Measurements from ENCODE around the gene NFYC.

The NFYC gene

GRCh38 chr1:40798366-40799281, 107.1 kb downstream of the NFYC start:
- DNase-seq (ENCODE audit: low read depth) = no peak

GRCh38 chr1:40799351-40799867, 107.9 kb downstream of the NFYC start:
- no peak for DNase-seq (ENCODE audit: low read depth)

- DNase-seq (ENCODE audit: low read depth) = no peak
Measured at GRCh38 chr1:40801742-40802077, 110.2 kb downstream of the NFYC start.

- DNase-seq (ENCODE audit: low read depth) = peak; percentile 72
Measured at GRCh38 chr1:40802078-40802741, 110.7 kb downstream of the NFYC start.

- DNase-seq (ENCODE audit: low read depth) = no peak
Measured at GRCh38 chr1:40802742-40803113, 111.2 kb downstream of the NFYC start.

- no peak for DNase-seq (ENCODE audit: low read depth)
Measured at GRCh38 chr1:40803447-40803846, 111.9 kb downstream of the NFYC start.

GRCh38 chr1:40803902-40804301, 112.4 kb downstream of the NFYC start:
- DNase-seq (ENCODE audit: low read depth) = no peak

GRCh38 chr1:40806240-40806639, 114.7 kb downstream of the NFYC start:
- no peak for DNase-seq (ENCODE audit: low read depth)

GRCh38 chr1:40806731-40807695, 115.5 kb downstream of the NFYC start:
- no peak for DNase-seq (ENCODE audit: low read depth)

GRCh38 chr1:40808002-40808401, 116.5 kb downstream of the NFYC start:
- DNase-seq (ENCODE audit: low read depth) = no peak

GRCh38 chr1:40808444-40808843, 116.9 kb downstream of the NFYC start:
- no peak for DNase-seq (ENCODE audit: low read depth)

- no peak for DNase-seq (ENCODE audit: low read depth)
Measured at GRCh38 chr1:40808909-40809308, 117.4 kb downstream of the NFYC start.

GRCh38 chr1:40810927-40811326, 119.4 kb downstream of the NFYC start:
- DNase-seq (ENCODE audit: low read depth) = no peak

GRCh38 chr1:40815420-40815819, 123.9 kb downstream of the NFYC start:
- no peak for DNase-seq (ENCODE audit: low read depth)

GRCh38 chr1:40817791-40818263, 126.3 kb downstream of the NFYC start:
- no peak for DNase-seq (ENCODE audit: low read depth)

GRCh38 chr1:40818264-40818961, 126.9 kb downstream of the NFYC start:
- peak; percentile 66 for DNase-seq (ENCODE audit: low read depth)

GRCh38 chr1:40819101-40819500, 127.6 kb downstream of the NFYC start:
- no peak for DNase-seq (ENCODE audit: low read depth)

- no peak for DNase-seq (ENCODE audit: low read depth)
Measured at GRCh38 chr1:40820251-40820797, 128.8 kb downstream of the NFYC start.

Measured in stimulated activated CD8-positive, alpha-beta memory T cell treated with anti-CD3 and anti-CD28 coated beads, Interleukin-12 subunit alpha, Interleukin-12 subunit beta, amount 100 ng/mL, for 4 hours (primary cell).